EL (cell line): Measurements from ENCODE around the gene GDPD3.

ENCODE experiments used
- DNase-seq: peaks from one replicate; pipeline ENCODE4 v3.0.0-alpha.2; 2016

GDPD3 gene

GRCh38 chr16:30094541-30095165 lies 18.7 kb downstream of the GDPD3 start:
- DNase-seq, result no peak

- peak; percentile 44 for DNase-seq
Measured at GRCh38 chr16:30092373-30093010, 20.8 kb downstream of the GDPD3 start.

- DNase-seq, result peak; percentile 90
Measured at GRCh38 chr16:30091474-30092372, 21.6 kb downstream of the GDPD3 start, which contains the start of gene TBX6. TSS of gene TBX6 (minus strand) at chr16:30091924. CDS start at chr16:30091193, 731 bp downstream.

DNA sequence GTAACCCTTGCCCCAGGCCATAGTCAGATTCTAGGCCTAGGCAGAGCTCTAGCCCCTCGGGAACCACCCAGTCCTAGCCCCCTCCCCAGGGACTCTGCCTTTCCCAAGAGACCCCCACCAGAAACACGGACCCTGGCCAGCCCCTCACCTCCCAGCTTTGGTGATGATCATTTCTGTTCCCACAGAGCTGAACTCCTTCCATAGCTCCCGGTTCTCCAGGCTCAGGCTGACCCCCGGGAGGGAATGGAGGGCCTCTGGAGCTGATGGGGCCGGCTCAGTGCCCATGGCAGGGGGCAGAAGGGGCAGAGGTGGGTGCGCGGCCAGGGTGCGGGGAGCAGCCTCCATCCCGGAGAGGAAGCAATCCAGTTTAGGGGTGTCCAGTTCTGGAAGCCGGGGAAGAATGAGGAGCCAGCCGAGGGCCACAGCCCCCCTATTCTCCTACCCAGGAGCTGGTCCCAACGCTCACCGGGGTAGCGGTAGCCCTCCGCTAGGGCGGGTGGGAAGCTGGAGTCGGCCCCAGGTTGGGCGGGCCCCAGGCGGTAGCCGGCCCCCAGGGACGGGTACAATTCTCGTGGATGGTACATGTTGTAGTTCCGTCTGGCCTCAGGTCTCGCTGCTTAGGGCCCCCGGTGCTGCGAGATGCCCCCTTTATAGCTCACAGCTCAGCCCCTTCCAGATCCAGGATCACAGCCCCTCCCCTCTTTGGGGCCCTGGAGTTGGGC lies 22.6 kb downstream of the GDPD3 start:
- no peak for DNase-seq

GRCh38 chr16:30088832-30089624 lies 24.3 kb downstream of the GDPD3 start:
- no peak for DNase-seq

DNA sequence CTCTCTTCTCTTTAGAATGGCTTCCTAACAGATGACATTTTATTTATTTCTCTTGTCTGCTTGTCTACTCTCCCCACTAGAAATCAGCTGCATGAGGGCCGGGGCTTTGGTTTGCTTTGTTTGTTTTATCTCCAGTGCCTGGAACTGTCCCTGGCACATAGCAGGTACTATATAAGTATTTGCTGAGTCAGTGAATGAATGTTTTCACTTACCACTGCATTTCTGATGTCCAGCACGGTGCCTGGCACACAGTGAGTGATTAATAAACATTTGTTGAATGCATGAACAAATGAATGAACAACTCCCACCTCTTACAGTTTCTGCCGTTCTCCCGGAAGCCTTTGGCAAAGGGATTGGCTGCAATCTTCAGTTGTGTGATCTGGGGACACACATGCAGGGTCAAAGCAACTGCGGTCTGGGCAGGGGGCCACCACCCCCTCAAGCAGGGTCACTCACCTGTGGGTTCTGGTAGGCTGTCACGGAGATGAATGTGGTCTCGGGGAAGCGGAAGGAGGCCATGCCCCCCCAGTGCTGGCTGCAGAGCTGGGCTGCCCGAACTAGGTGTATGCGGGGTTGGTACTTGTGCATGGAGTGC lies 25.0 kb downstream of the GDPD3 start:
- no peak for DNase-seq

DNA sequence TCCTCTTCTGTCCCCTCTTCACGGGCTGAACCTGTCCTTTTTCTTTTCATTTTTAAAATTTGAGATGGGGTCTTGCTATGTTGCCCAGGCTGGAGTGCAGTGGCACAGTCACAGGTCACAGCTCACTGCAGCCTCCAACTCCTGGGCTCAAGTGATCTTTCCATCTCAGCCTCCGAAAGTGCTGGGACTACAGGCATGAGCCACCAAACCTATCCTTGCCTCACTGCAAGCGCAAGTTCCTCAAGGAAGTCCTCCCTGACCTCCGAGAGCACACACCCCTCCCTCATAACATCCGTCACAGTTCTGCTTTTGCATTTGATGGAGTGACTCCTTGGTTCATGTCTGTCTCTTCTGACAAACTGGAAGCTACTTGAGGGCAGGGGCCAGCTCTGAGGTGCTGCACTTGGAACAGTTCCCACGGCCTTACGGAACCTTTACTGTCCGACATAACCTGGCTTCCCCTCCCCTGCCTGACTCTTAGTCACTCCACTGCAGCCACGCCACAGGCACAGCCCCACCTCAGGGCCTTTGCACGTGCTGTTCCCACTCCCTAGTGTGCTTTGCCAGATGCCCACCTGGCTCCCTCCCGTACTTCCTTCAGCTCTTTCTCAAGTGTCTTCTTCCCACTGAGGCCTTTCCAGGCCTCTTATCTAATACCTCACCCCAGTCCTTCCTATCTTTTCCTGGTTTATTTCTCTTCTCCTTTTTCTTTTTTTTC lies 26.0 kb downstream of the GDPD3 start:
- DNase-seq, result no peak

DNA sequence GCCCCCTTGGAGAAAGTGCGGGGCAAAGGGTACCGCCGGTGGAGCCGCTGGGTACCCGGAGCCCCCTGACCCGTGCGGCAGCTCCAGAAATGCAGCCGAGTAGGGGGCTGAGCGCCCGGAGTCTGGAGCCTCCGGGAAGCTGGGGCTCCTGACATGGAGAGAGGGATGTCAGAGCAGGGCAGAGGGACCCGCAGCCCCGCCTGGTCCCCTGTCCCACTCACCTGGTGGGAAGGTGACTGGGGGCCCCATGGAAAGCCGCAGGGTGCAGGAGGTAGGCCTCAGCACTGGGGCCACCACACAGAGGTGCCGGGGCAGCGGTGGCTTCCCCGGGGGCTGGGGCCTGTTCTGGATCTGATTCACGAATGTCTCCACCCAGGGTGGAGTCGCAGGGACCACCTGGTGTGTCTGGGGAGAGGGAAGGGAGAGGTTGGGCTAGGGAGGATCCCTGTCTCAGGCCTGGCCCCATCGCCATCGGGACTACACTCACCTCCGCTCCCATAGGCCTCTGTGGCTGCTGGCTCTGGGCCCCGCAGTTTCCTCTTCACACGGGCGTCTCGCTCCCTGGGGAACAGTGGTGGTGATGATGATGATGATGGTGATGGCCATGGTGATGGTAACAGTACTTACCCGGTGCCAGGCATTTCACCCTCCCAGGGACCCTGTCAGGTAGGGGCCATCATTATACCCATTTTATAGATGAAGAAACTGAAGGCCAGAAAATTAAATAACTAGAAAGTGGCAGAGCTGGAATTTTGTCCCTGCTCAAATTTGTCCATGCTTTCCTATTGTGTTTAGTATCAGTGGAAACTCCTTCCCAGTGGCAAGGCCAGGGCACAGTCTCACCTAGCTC lies 26.8 kb downstream of the GDPD3 start:
- no peak for DNase-seq

- DNase-seq, result no peak
Measured at GRCh38 chr16:30085820-30086219, 27.5 kb downstream of the GDPD3 start.

DNA sequence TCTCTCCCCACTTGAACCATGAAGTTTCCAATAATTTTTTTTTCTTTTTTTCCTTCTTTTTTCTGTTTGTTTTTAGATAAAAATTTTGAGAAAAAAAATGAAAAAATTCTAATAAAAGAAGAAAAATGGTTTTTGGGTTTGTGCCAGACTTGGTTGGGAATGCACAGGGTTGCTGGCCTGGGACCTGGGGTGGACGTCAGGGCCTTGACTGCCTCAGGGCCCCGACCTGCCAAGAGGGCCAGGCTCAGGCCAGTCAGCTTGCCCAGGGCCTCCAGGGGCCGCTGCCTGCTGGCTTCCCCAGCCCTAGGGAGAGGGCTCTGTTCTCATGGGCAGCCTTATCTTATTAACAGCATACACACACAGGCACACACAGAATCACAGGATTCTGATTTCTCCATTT lies 28.1 kb downstream of the GDPD3 start:
- DNase-seq, result no peak

- no peak for DNase-seq
Measured at GRCh38 chr16:30084816-30085159, 28.5 kb downstream of the GDPD3 start.

GRCh38 chr16:30084096-30084815 lies 29.1 kb downstream of the GDPD3 start:
- DNase-seq, result no peak

GRCh38 chr16:30083216-30084055 lies 29.9 kb downstream of the GDPD3 start:
- DNase-seq, result no peak

DNA sequence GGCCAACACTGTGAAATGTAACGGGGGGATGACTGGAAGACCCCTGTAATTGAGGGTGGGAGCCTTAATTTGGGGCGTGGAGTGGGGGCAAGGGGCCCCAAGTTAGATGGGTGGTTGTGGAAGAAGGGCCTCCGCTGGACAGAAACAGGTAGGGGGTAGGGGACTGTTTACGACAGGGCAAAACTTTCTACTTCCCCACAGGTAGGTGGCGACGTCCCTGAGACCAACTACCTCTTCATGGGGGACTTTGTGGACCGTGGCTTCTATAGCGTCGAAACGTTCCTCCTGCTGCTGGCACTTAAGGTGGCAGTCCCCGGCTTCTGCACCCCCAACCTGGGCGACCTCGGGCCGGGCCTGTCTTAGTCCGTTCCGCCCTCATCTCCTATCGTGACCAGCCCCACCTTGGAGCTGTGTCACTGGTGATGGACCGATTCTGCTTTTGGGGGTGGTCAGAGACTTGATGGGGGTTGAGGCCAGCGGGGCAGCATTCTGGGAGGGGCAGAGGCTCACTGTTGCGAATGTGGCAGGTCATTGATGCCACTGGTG lies 30.7 kb downstream of the GDPD3 start:
- DNase-seq, result no peak

DNA sequence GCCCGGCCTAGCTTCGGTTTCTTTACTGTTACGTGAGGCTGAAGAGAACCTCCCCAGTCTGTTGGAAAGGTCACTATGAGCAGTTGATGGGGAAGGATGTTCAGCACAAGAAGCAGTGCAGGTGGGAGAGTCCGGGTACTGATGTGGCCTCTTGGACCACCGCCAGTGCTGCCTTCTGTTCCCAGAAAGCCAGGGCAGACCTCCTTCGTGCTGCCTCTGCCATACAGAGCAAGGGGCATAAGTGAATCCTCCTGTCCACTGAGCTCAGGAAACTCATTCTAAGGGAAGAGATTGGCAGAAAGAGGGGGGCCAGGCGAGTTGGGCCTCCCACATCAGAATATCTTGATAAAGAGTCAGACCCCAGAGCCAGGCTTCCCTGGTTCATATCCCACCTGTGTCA lies 33.9 kb downstream of the GDPD3 start:
- DNase-seq, result no peak

- DNase-seq, result no peak
Measured at GRCh38 chr16:30078744-30079143, 34.6 kb downstream of the GDPD3 start.

GRCh38 chr16:30077656-30078055 lies 35.7 kb downstream of the GDPD3 start:
- peak; percentile 61 for DNase-seq

- no peak for DNase-seq
Measured at GRCh38 chr16:30076276-30076791, 37.0 kb downstream of the GDPD3 start.
